Brain microvascular endothelial cell (primary cell): ENCODE measurements around the gene TLN1.

Experiments used
- DNase-seq: peaks from one replicate; pipeline ENCODE4 v3.0.0-alpha.2; 2020
- H3K27ac ChIP-seq: fragments of 250-450 bp; sonication (Bioruptor Pico); 2 replicates; pipeline ENCODE4 v1.5.1; 2020; ENCODE audit warnings: mild to moderate bottlenecking, moderate library complexity
- H3K27me3 ChIP-seq: fragments of 250-450 bp; sonication (Bioruptor Pico); replicated peaks from 2 replicates; pipeline ENCODE4 v1.5.1; 2020; ENCODE audit warnings: mild to moderate bottlenecking
- H3K36me3 ChIP-seq: fragments of 250-450 bp; sonication (Bioruptor Pico); replicated peaks from 2 replicates; pipeline ENCODE4 v1.5.1; 2020; ENCODE audit warnings: mild to moderate bottlenecking
- H3K4me3 ChIP-seq: 2 replicates; pipeline ENCODE4 v1.5.1; 2011; ENCODE audit warnings: low read depth, mild to moderate bottlenecking, control low read depth, low read length, moderate library complexity
- CTCF ChIP-seq: IDR thresholded peaks from 2 replicates; pipeline ENCODE4 v1.5.1; 2011; ENCODE audit warnings: low read depth, mild to moderate bottlenecking, moderate library complexity, low read length, control low read depth, inconsistent platforms; ENCODE audit errors: missing control alignments
- in situ Hi-C: cut with HindIII; loops from 2 replicates; pipeline ENCODE4 v1.10.0; 2017; ENCODE audit warnings: low sequenced_read_pairs, low pct_ligation_motif_present

TLN1 gene

GRCh38 chr9:35666549-35666948, 65.4 kb downstream of the TLN1 start:
- no peak overlapping the region for H3K27ac ChIP-seq
- no peak for TF ChIP-seq CTCF

GRCh38 chr9:35666045-35666444, 66.0 kb downstream of the TLN1 start:
- Histone ChIP-seq H3K27me3 (no peaks in the 10 kb centered on the region), H3K27ac (no peak overlapping the region), H3K36me3 (no peaks in the 10 kb centered on the region), H3K4me3 (no peak overlapping the region)
- no peak for TF ChIP-seq CTCF
- DNase-seq, result peak; percentile 26
- in situ Hi-C loops, result no loop called here

More at GRCh38 chr9:35666549-35666948, 65.4 kb downstream of the TLN1 start:
- no peaks in the 10 kb centered on the region for H3K36me3 ChIP-seq
- no peak overlapping the region for H3K4me3 ChIP-seq
- DNase-seq, result no peak
- no peaks in the 10 kb centered on the region for H3K27me3 ChIP-seq
- in situ Hi-C loops, result no loop called here

- TF ChIP-seq CTCF, result no peak
- H3K27ac ChIP-seq, result no peak overlapping the region
- peaks cover 3% of the 10 kb centered on the region for H3K36me3 ChIP-seq
- DNase-seq, result no peak
- in situ Hi-C loops, result no loop called here
- H3K27me3 ChIP-seq, result no peaks in the 10 kb centered on the region
- H3K4me3 ChIP-seq, result peak overlapping the region; percentile 66
Measured at GRCh38 chr9:35665471-35665818, 66.5 kb downstream of the TLN1 start.

GRCh38 chr9:35664531-35665470, 67.2 kb downstream of the TLN1 start, which contains the start of gene ARHGEF39:
ARHGEF39 (minus strand) TSS chr9:35665195; CDS start chr9:35665169, 26 bp downstream.
- H3K4me3 ChIP-seq, result peak within 1 kb of the TSS; percentile 66
- DNase-seq, result peak; percentile 53
- no peak within 1 kb of the TSS for H3K27ac ChIP-seq
- no peaks in the 10 kb centered on the region for H3K27me3 ChIP-seq
- TF ChIP-seq CTCF, result peak; percentile 33
- in situ Hi-C loops, result no loop called here
- peaks cover 7% of the 10 kb centered on the region for H3K36me3 ChIP-seq

GRCh38 chr9:35662437-35662836, 69.6 kb downstream of the TLN1 start:
- Histone ChIP-seq H3K4me3 (no peak overlapping the region), H3K27ac (no peak overlapping the region)
- in situ Hi-C loops, result no loop called here

More at GRCh38 chr9:35662437-35662836, 69.6 kb downstream of the TLN1 start:
- no peak for DNase-seq
- Histone ChIP-seq H3K36me3 (peaks cover 7% of the 10 kb centered on the region), H3K27me3 (no peaks in the 10 kb centered on the region)
- no peak for TF ChIP-seq CTCF
